ENCODE measurements around the gene L1TD1. TPM values are rescaled to one million over a fixed set of nuclear protein-coding genes. Genes with fewer than 3 reads are reported as not detected.

L1TD1 gene
- polyA plus RNA-seq, 1 donor from 2014 or later, result 0.56 TPM

- no peaks in the 10 kb centered on the region for H3K9me3 Mint-ChIP-seq
- H3K27me3 Mint-ChIP-seq, result no peaks in the 10 kb centered on the region
- no peaks in the 10 kb centered on the region for H3K4me1 Mint-ChIP-seq
- H3K36me3 Mint-ChIP-seq, result no peaks in the 10 kb centered on the region
- H3K27ac Mint-ChIP-seq, result no peak overlapping the region
- no peak overlapping the region for H3K4me3 Mint-ChIP-seq
Observed at GRCh38 chr1:62221171-62221570, 26.5 kb downstream of the L1TD1 start.

- no peaks in the 10 kb centered on the region for H3K36me3 Mint-ChIP-seq
- H3K27ac Mint-ChIP-seq, result no peak overlapping the region
- H3K9me3 Mint-ChIP-seq, result no peaks in the 10 kb centered on the region
- no peak overlapping the region for H3K4me3 Mint-ChIP-seq
- H3K4me1 Mint-ChIP-seq, result no peaks in the 10 kb centered on the region
- H3K27me3 Mint-ChIP-seq, result no peaks in the 10 kb centered on the region
Observed at GRCh38 chr1:62222321-62222720, 27.7 kb downstream of the L1TD1 start.

GRCh38 chr1:62224182-62224581, 29.5 kb downstream of the L1TD1 start:
- Mint-ChIP-seq H3K9me3 (no peaks in the 10 kb centered on the region), H3K27me3 (no peaks in the 10 kb centered on the region), H3K4me1 (no peaks in the 10 kb centered on the region), H3K36me3 (no peaks in the 10 kb centered on the region), H3K4me3 (no peak overlapping the region), H3K27ac (no peak overlapping the region)

GRCh38 chr1:62227496-62227895, 32.8 kb downstream of the L1TD1 start:
- no peak overlapping the region for H3K4me3 Mint-ChIP-seq
- H3K4me1 Mint-ChIP-seq, result no peaks in the 10 kb centered on the region
- H3K36me3 Mint-ChIP-seq, result no peaks in the 10 kb centered on the region
- no peaks in the 10 kb centered on the region for H3K9me3 Mint-ChIP-seq
- no peak overlapping the region for H3K27ac Mint-ChIP-seq
- no peaks in the 10 kb centered on the region for H3K27me3 Mint-ChIP-seq

GRCh38 chr1:62228136-62228882, 33.7 kb downstream of the L1TD1 start:
- Mint-ChIP-seq H3K4me3 (no peak overlapping the region), H3K9me3 (no peaks in the 10 kb centered on the region), H3K27me3 (no peaks in the 10 kb centered on the region), H3K27ac (no peak overlapping the region), H3K36me3 (no peaks in the 10 kb centered on the region), H3K4me1 (no peaks in the 10 kb centered on the region)

GRCh38 chr1:62228883-62229187, 34.2 kb downstream of the L1TD1 start:
- Mint-ChIP-seq H3K36me3 (peaks cover 2% of the 10 kb centered on the region), H3K27ac (no peak overlapping the region), H3K27me3 (no peaks in the 10 kb centered on the region), H3K4me3 (peak overlapping the region in 1 of 4 donors; percentile 33), H3K9me3 (no peaks in the 10 kb centered on the region), H3K4me1 (no peaks in the 10 kb centered on the region)

GRCh38 chr1:62229468-62229867, 34.8 kb downstream of the L1TD1 start:
- Mint-ChIP-seq H3K36me3 (peaks cover 2% of the 10 kb centered on the region), H3K4me3 (no peak overlapping the region), H3K4me1 (no peaks in the 10 kb centered on the region), H3K27me3 (no peaks in the 10 kb centered on the region), H3K9me3 (no peaks in the 10 kb centered on the region), H3K27ac (no peak overlapping the region)

- Mint-ChIP-seq H3K27me3 (no peaks in the 10 kb centered on the region), H3K4me1 (no peaks in the 10 kb centered on the region), H3K36me3 (peaks cover 2% of the 10 kb centered on the region), H3K9me3 (no peaks in the 10 kb centered on the region), H3K4me3 (no peak overlapping the region), H3K27ac (no peak overlapping the region)
Observed at GRCh38 chr1:62229932-62230331, 35.3 kb downstream of the L1TD1 start.

GRCh38 chr1:62230718-62231117, 36.1 kb downstream of the L1TD1 start:
- Mint-ChIP-seq H3K36me3 (peaks cover 2% of the 10 kb centered on the region), H3K4me3 (no peak overlapping the region), H3K27me3 (no peaks in the 10 kb centered on the region), H3K9me3 (no peaks in the 10 kb centered on the region), H3K4me1 (no peaks in the 10 kb centered on the region), H3K27ac (no peak overlapping the region)

GRCh38 chr1:62232871-62233278, 38.2 kb downstream of the L1TD1 start:
- Mint-ChIP-seq H3K27ac (no peak overlapping the region), H3K4me3 (no peak overlapping the region), H3K9me3 (no peaks in the 10 kb centered on the region), H3K36me3 (peaks cover 2% of the 10 kb centered on the region), H3K27me3 (peaks cover 3% of the 10 kb centered on the region), H3K4me1 (no peaks in the 10 kb centered on the region)

GRCh38 chr1:62233926-62234450, 39.3 kb downstream of the L1TD1 start:
- H3K4me3 Mint-ChIP-seq, result no peak overlapping the region

GRCh38 chr1:62234688-62235087, 40.0 kb downstream of the L1TD1 start:
- Mint-ChIP-seq H3K27me3 (peaks cover 3% of the 10 kb centered on the region), H3K27ac (no peak overlapping the region), H3K4me1 (no peaks in the 10 kb centered on the region), H3K9me3 (no peaks in the 10 kb centered on the region), H3K36me3 (peaks cover 2% of the 10 kb centered on the region), H3K4me3 (no peak overlapping the region)

More at GRCh38 chr1:62233926-62234450, 39.3 kb downstream of the L1TD1 start:
- H3K36me3 Mint-ChIP-seq, result peaks cover 2% of the 10 kb centered on the region
- peaks cover 3% of the 10 kb centered on the region for H3K27me3 Mint-ChIP-seq
- no peaks in the 10 kb centered on the region for H3K9me3 Mint-ChIP-seq
- H3K4me1 Mint-ChIP-seq, result no peaks in the 10 kb centered on the region
- no peak overlapping the region for H3K27ac Mint-ChIP-seq

GRCh38 chr1:62235576-62235975, 40.9 kb downstream of the L1TD1 start:
- no peak overlapping the region for H3K27ac Mint-ChIP-seq
- H3K4me3 Mint-ChIP-seq, result no peak overlapping the region
- H3K27me3 Mint-ChIP-seq, result peaks cover 3% of the 10 kb centered on the region
- H3K36me3 Mint-ChIP-seq, result peaks cover 2% of the 10 kb centered on the region
- no peaks in the 10 kb centered on the region for H3K4me1 Mint-ChIP-seq
- no peaks in the 10 kb centered on the region for H3K9me3 Mint-ChIP-seq

- Mint-ChIP-seq H3K36me3 (peaks cover 2% of the 10 kb centered on the region), H3K27me3 (peaks cover 7% of the 10 kb centered on the region), H3K4me1 (no peaks in the 10 kb centered on the region), H3K27ac (no peak overlapping the region), H3K9me3 (no peaks in the 10 kb centered on the region), H3K4me3 (no peak overlapping the region)
Observed at GRCh38 chr1:62237361-62237760, 42.7 kb downstream of the L1TD1 start.

GRCh38 chr1:62237950-62238374, 43.3 kb downstream of the L1TD1 start:
- Mint-ChIP-seq H3K9me3 (no peaks in the 10 kb centered on the region), H3K4me3 (no peak overlapping the region), H3K27ac (peak overlapping the region in 1 of 3 donors; percentile 71), H3K27me3 (peaks cover 9% of the 10 kb centered on the region), H3K4me1 (no peaks in the 10 kb centered on the region), H3K36me3 (peaks cover 2% of the 10 kb centered on the region)

- Mint-ChIP-seq H3K4me3 (no peak overlapping the region), H3K4me1 (no peaks in the 10 kb centered on the region), H3K9me3 (no peaks in the 10 kb centered on the region), H3K27me3 (peaks cover 15% of the 10 kb centered on the region), H3K36me3 (peaks cover 2% of the 10 kb centered on the region), H3K27ac (peak overlapping the region in 1 of 3 donors; percentile 71)
Observed at GRCh38 chr1:62238507-62238906, 43.9 kb downstream of the L1TD1 start.
